H1 (cell line): Measurements from ENCODE around the gene PFDN1. TPM values are rescaled to one million over a fixed set of nuclear protein-coding genes. Genes with fewer than 3 reads are reported as not detected.

Experiments
- CTCF ChIA-PET: fragments of 300-600 bp; sonication (Branson Sonifier 250); formaldehyde crosslinking; loops from one replicate; lab custom pipeline; 2021; ENCODE audit not compliant: partially characterized antibody; lab: Charles Lee
- POLR2A ChIA-PET: fragments of 300-600 bp; sonication (Branson Sonifier 250); formaldehyde crosslinking; loops from one replicate; lab custom pipeline; 2021; ENCODE audit warnings: inconsistent platforms; ENCODE audit not compliant: partially characterized antibody; lab: Charles Lee
- DNase-seq, 2 experiments: peaks; one replicate each; pipeline versions ENCODE4 v3.0.0 to v3.0.0-alpha.2; 2010 to 2022; ENCODE audit warnings: low spot score in 2 of 2, low read depth in 1 of 2, mixed read lengths in 1 of 2
- FAIRE-seq: peaks from 2 replicates; lab custom pipeline; 2011; peaks lifted over from hg19 to GRCh38; lab: Jason Lieb, UNC
- H2AFZ ChIP-seq: 2 replicates; pipeline ENCODE4 v1.8.1; 2012; ENCODE audit warnings: low read length, inconsistent platforms
- H2AK5ac ChIP-seq: 2 replicates; pipeline ENCODE4 v1.6.1; 2013; ENCODE audit warnings: low read depth, low read length
- H2BK120ac ChIP-seq: replicated peaks from 2 replicates; pipeline ENCODE3; 2013; ENCODE audit warnings: low read depth, low read length, inconsistent platforms
- H2BK12ac ChIP-seq: 2 replicates; pipeline ENCODE4 v1.6.1; 2013; ENCODE audit warnings: low read depth, low read length
- H2BK15ac ChIP-seq: 2 replicates; pipeline ENCODE4 v1.6.1; 2013; ENCODE audit warnings: low read length
- H2BK20ac ChIP-seq: 2 replicates; pipeline ENCODE4 v1.6.1; 2013; ENCODE audit warnings: low read length
- H2BK5ac ChIP-seq: 2 replicates; pipeline ENCODE4 v1.6.1; 2013; ENCODE audit warnings: low read depth, low read length
- H3K14ac ChIP-seq: 2 replicates; pipeline ENCODE4 v1.6.1; 2013; ENCODE audit warnings: inconsistent platforms; ENCODE audit not compliant: insufficient read length
- H3K18ac ChIP-seq: 2 replicates; pipeline ENCODE4 v1.6.1; 2013; ENCODE audit warnings: low read length; ENCODE audit errors: extremely low read depth
- H3K23ac ChIP-seq: 2 replicates; pipeline ENCODE4 v1.6.1; 2013; ENCODE audit warnings: inconsistent platforms; ENCODE audit not compliant: insufficient read length
- H3K23me2 ChIP-seq: 2 replicates; pipeline ENCODE4 v1.6.1; 2013; ENCODE audit warnings: low read depth, low read length
- H3K27ac ChIP-seq: 2 replicates; pipeline ENCODE4 v1.6.1; 2011; ENCODE audit warnings: low read depth, low read length, inconsistent platforms
- H3K27me3 ChIP-seq, 4 experiments: replicated peaks in 1 of 4; 1 replicate in 1 of 4; 2 replicates in 3 of 4; pipeline versions ENCODE4 v1.6.1 to v1.8.1; 2011 to 2013; ENCODE audit warnings: low read length in 3 of 4, mild to moderate bottlenecking in 3 of 4, inconsistent platforms in 2 of 4, mixed read lengths in 2 of 4, moderate library complexity in 1 of 4; ENCODE audit not compliant: control insufficient read depth in 3 of 4, insufficient read depth in 3 of 4; ENCODE audit errors: extremely low read depth in 1 of 4
- H3K36me3 ChIP-seq, 4 experiments: 2 replicates each; pipeline versions ENCODE4 v1.6.1 to v1.8.1; 2011 to 2013; ENCODE audit warnings: mild to moderate bottlenecking in 4 of 4, low read length in 3 of 4, moderate library complexity in 2 of 4, control low read depth in 1 of 4, inconsistent platforms in 1 of 4; ENCODE audit not compliant: insufficient read depth in 4 of 4, control insufficient read depth in 2 of 4
- H3K4ac ChIP-seq: replicated peaks from 2 replicates; pipeline ENCODE3; 2013; ENCODE audit warnings: low read length, low read depth, mixed read lengths, inconsistent platforms; ENCODE audit not compliant: insufficient read length
- H3K4me1 ChIP-seq, 4 experiments: replicated peaks in 1 of 4; 1 replicate in 1 of 4; 2 replicates in 3 of 4; pipeline versions ENCODE4 v1.6.1 to v1.8.1; 2011 to 2013; ENCODE audit warnings: low read length in 3 of 4, inconsistent platforms in 2 of 4, mixed read lengths in 1 of 4; ENCODE audit not compliant: insufficient read depth in 4 of 4, control insufficient read depth in 3 of 4
- H3K4me2 ChIP-seq, 2 experiments: 2 replicates each; pipeline versions ENCODE4 v1.6.1 to v1.8.1; 2011 to 2013; ENCODE audit warnings: low read depth in 2 of 2, low read length in 2 of 2, control low read depth in 1 of 2, inconsistent platforms in 1 of 2, mild to moderate bottlenecking in 1 of 2; ENCODE audit not compliant: insufficient read depth in 1 of 2
- H3K4me3 ChIP-seq, 4 experiments: fragments of 200-600, 300-600 bp in 1 of 4; sonication (generic), shearing (Covaris generic), sonication (Bioruptor Twin) in 1 of 4; 2 replicates each; pipeline versions ENCODE4 v1.5.1 to v1.8.1; 2011 to 2016; ENCODE audit warnings: low read length in 4 of 4, low read depth in 3 of 4, control low read depth in 2 of 4, inconsistent platforms in 2 of 4, mild to moderate bottlenecking in 2 of 4, mixed read lengths in 1 of 4, moderate library complexity in 1 of 4; ENCODE audit not compliant: insufficient read depth in 2 of 4; ENCODE audit errors: extremely low read depth in 1 of 4
- H3K56ac ChIP-seq: replicated peaks from 2 replicates; pipeline ENCODE3; 2013; ENCODE audit warnings: low read depth, mild to moderate bottlenecking, mixed read lengths, low read length, inconsistent platforms; ENCODE audit not compliant: insufficient read length
- H3K79me1 ChIP-seq: 2 replicates; pipeline ENCODE4 v1.6.1; 2013; ENCODE audit warnings: low read depth, low read length, control low read depth
- H3K79me2 ChIP-seq, 2 experiments: 2 replicates each; pipeline versions ENCODE4 v1.6.1 to v1.8.1; 2012 to 2013; ENCODE audit warnings: low read length in 2 of 2, mild to moderate bottlenecking in 2 of 2, inconsistent platforms in 1 of 2; ENCODE audit not compliant: insufficient read depth in 2 of 2, control insufficient read depth in 1 of 2
- H3K9ac ChIP-seq, 4 experiments: replicated peaks in 1 of 4; 1 replicate in 1 of 4; 2 replicates in 3 of 4; pipeline versions ENCODE4 v1.6.1 to v1.8.1; 2011 to 2013; ENCODE audit warnings: low read depth in 3 of 4, low read length in 3 of 4, control low read depth in 2 of 4, mild to moderate bottlenecking in 2 of 4, moderate library complexity in 2 of 4, inconsistent platforms in 1 of 4; ENCODE audit errors: extremely low read depth in 1 of 4
- H3K9me3 ChIP-seq, 2 experiments: 2 replicates each; pipeline versions ENCODE4 v1.6.1 to v1.8.1; 2012 to 2013; ENCODE audit warnings: mild to moderate bottlenecking in 2 of 2, moderate library complexity in 2 of 2, control low read depth in 1 of 2, inconsistent platforms in 1 of 2, low read depth in 1 of 2, low read length in 1 of 2, mixed read lengths in 1 of 2; ENCODE audit not compliant: insufficient read depth in 2 of 2
- H4K20me1 ChIP-seq, 2 experiments: replicated peaks in 1 of 2; 2 replicates each; pipeline versions ENCODE3 to v1.8.1; 2011 to 2013; ENCODE audit warnings: inconsistent platforms in 2 of 2, low read length in 2 of 2, mild to moderate bottlenecking in 1 of 2; ENCODE audit not compliant: insufficient read depth in 2 of 2, control insufficient read depth in 1 of 2
- H4K5ac ChIP-seq: 2 replicates; pipeline ENCODE4 v1.6.1; 2013; ENCODE audit warnings: low read length, low read depth, mixed read lengths, inconsistent platforms; ENCODE audit not compliant: insufficient read length
- H4K8ac ChIP-seq: 2 replicates; pipeline ENCODE4 v1.8.0; 2013; ENCODE audit warnings: mild to moderate bottlenecking, moderate library complexity, low read length, inconsistent platforms; ENCODE audit not compliant: insufficient read depth; ENCODE audit errors: extremely low read depth
- H4K91ac ChIP-seq: replicated peaks from 2 replicates; pipeline ENCODE3; 2013; ENCODE audit warnings: low read length, mixed read lengths, inconsistent platforms; ENCODE audit not compliant: insufficient read length
- CBX8 ChIP-seq: fragments of 300-800, 300-1000 bp; sonication (generic); IDR thresholded peaks from 2 replicates; pipeline ENCODE4 v1.7.1; 2016; ENCODE audit warnings: low read depth, low read length, borderline replicate concordance
- WGBS, 2 experiments: shearing (Covaris generic) in 1 of 2; methylation state at CpG; one replicate each; pipeline versions ENCODE4 v1.1.6 to v1.1.7; 2013 to 2015; ENCODE audit warnings: low lambda C conversion rate in 2 of 2, mixed read lengths in 2 of 2, inconsistent platforms in 1 of 2, low coverage in 1 of 2, missing lambda C conversion rate in 1 of 2; ENCODE audit not compliant: insufficient replicate concordance in 2 of 2, insufficient coverage in 1 of 2, insufficient read length in 1 of 2; ENCODE audit errors: extremely low coverage in 1 of 2, missing lambda C conversion rate in 1 of 2; 5-methylcytosine and 5-hydroxymethylcytosine counted together
- polyA plus RNA-seq, 7 experiments: library from polyadenylated mRNA; depleted of rRNA in 3 of 7; stranded (reverse) in 5 of 7; unstranded in 2 of 7; fragments of >200 nt in 5 of 7; fragments of 200-250 nt in 2 of 7; gene quantifications; 1 replicate in 5 of 7; 2 replicates in 1 of 7; 4 replicates in 1 of 7; pipeline versions ENCODE4 v1.2.1 to v1.2.3, GENCODE V29; 2011 to 2013; ENCODE audit warnings: missing spikeins in 2 of 7, mixed read lengths in 2 of 7
- total RNA-seq: library from RNA; stranded (reverse); fragmentation: NEBNext Ultra II Directional; extraction: Animal tissue kit (Norgen Biotek cat#: 25700); gene quantifications from 2 replicates; pipeline ENCODE4 v1.2.1, GENCODE V29; 2021
- TF ChIP-seq, protein P1 (sequence below), 3 experiments: IDR thresholded peaks; 1 replicate in 2 of 3; 2 replicates in 1 of 3; pipeline versions ENCODE4 v1.5.1 to v1.6.1; 2011; ENCODE audit warnings: low read length in 3 of 3, mild to moderate bottlenecking in 3 of 3, inconsistent platforms in 2 of 3, low read depth in 1 of 3, moderate library complexity in 1 of 3; ENCODE audit not compliant: insufficient read depth in 1 of 3; ENCODE audit errors: control extremely low read depth in 1 of 3

PFDN1 gene
- total and polyA plus RNA-seq, 2 of the 8 experiments (the other 6 are each of a cell fraction or from before 2014, with no cell fraction given) = 53.0 to 89.6 TPM

DNA sequence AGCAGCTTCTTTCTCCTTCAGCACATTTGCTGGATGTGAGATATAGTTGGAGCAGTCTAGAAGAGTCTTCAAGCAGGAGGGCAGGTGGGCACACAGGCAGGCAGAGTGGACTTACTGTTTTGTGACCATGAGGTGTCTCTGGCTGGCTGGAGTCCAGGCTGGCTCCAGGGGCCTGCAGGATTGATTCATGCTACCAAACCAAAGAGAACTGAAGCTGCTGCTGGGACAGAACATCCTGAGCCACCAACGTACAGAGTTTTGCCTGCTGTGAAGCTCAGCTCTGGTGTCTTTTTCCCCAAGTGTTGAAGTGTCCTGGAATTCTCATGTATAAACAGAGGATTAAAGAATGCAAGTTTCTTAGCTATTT lies 82.2 kb downstream of the PFDN1 start:
- Histone ChIP-seq H3K4ac (no peak overlapping the region), H4K91ac (no peak overlapping the region), H2AFZ (no peak overlapping the region), H3K14ac (no peak overlapping the region), H4K20me1 (no peaks in the 10 kb centered on the region), H3K4me1 (peaks cover 0 to 4% (median 0%) of the 10 kb centered on the region in 4 experiments; a peak in 1 of 7 replicates), H4K5ac (no peak overlapping the region), H2BK20ac (no peak overlapping the region), H2BK120ac (no peak overlapping the region), H3K23me2 (no peaks in the 10 kb centered on the region), H2BK12ac (no peak overlapping the region), H4K8ac (no peak overlapping the region), H2BK5ac (no peak overlapping the region), H2BK15ac (peak overlapping the region; percentile 18; the same call in 1 of the 2 replicates), H2AK5ac (no peak overlapping the region), H3K79me1 (no peaks in the 10 kb centered on the region), H3K27me3 (no peaks in the 10 kb centered on the region), H3K27ac (no peak overlapping the region), H3K79me2 (no peaks in the 10 kb centered on the region), H3K4me2 (no peak overlapping the region), H3K18ac (no peak overlapping the region), H3K9me3 (no peaks in the 10 kb centered on the region), H3K36me3 (no peaks in the 10 kb centered on the region), H3K56ac (no peak overlapping the region), H3K9ac (no peak overlapping the region), H3K23ac (no peak overlapping the region), H3K4me3 (no peak overlapping the region)
- TF ChIP-seq CBX8 = no peak
- TF ChIP-seq, protein P1, sequence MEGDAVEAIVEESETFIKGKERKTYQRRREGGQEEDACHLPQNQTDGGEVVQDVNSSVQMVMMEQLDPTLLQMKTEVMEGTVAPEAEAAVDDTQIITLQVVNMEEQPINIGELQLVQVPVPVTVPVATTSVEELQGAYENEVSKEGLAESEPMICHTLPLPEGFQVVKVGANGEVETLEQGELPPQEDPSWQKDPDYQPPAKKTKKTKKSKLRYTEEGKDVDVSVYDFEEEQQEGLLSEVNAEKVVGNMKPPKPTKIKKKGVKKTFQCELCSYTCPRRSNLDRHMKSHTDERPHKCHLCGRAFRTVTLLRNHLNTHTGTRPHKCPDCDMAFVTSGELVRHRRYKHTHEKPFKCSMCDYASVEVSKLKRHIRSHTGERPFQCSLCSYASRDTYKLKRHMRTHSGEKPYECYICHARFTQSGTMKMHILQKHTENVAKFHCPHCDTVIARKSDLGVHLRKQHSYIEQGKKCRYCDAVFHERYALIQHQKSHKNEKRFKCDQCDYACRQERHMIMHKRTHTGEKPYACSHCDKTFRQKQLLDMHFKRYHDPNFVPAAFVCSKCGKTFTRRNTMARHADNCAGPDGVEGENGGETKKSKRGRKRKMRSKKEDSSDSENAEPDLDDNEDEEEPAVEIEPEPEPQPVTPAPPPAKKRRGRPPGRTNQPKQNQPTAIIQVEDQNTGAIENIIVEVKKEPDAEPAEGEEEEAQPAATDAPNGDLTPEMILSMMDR (IDR thresholded peaks at IDR 0.05; ENCODE audit: control extremely low read depth in 1 of 3, insufficient read depth in 1 of 3, low read depth in 1 of 3, low read length in 3 of 3) = peak in 1 of 3 experiments; percentile 8; a peak in 1 of 4 replicates
- ChIA-PET POLR2A (no interaction called here), CTCF (interaction anchor here (0.6 to 2.7 kb wide), 5 partner anchors 10 to 138 kb away, joined by 3 to 14 read pairs (median 5); no protein-coding TSS in a partner anchor)
- DNase-seq (no peak), FAIRE-seq (no peak)
- 78% methylated on average over 1 of the region's 1 CpG; no CpG with 5 or more reads in 1 of the 2 experiments for WGBS, 2 experiments
